Measurements from ENCODE around the gene EHBP1L1.
A peak's percentile ranks its signal among the peaks of the same experiment; 100 is the strongest.

The EHBP1L1 gene

DNA sequence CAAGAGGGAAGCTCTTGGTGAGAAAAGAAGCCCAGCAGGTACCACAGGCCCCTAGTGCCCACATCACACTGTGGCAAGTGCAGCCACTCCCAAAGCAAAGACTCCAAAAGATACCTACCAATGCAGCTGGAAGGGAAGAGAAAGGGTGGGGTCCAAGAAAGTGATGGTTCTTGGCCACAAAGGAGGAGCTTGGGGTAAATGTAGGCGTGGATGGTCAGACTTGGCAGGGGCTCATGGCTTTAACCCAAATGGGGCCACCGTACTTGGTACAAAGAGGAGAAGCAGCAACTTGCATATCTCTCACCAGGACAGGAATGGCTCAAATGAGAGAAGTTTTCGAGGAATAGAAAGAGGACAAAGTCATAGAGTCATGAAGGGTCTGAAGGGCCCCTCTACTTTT is 33.4 kb downstream of the EHBP1L1 start:
- TF ChIP-seq, protein P1, sequence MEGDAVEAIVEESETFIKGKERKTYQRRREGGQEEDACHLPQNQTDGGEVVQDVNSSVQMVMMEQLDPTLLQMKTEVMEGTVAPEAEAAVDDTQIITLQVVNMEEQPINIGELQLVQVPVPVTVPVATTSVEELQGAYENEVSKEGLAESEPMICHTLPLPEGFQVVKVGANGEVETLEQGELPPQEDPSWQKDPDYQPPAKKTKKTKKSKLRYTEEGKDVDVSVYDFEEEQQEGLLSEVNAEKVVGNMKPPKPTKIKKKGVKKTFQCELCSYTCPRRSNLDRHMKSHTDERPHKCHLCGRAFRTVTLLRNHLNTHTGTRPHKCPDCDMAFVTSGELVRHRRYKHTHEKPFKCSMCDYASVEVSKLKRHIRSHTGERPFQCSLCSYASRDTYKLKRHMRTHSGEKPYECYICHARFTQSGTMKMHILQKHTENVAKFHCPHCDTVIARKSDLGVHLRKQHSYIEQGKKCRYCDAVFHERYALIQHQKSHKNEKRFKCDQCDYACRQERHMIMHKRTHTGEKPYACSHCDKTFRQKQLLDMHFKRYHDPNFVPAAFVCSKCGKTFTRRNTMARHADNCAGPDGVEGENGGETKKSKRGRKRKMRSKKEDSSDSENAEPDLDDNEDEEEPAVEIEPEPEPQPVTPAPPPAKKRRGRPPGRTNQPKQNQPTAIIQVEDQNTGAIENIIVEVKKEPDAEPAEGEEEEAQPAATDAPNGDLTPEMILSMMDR (IDR thresholded peaks at IDR 0.05; ENCODE audit: low read depth, low read length, missing control alignments), result no peak
- DNase-seq (ENCODE audit: extremely low read depth, low read depth), result no peak
- no peak overlapping the region for H3K4me3 ChIP-seq (replicated peaks; ENCODE audit: low read depth, low read length)

GRCh38 chr11:65609665-65610064 is 33.8 kb downstream of the EHBP1L1 start:
- no peak for DNase-seq (ENCODE audit: extremely low read depth, low read depth)
- TF ChIP-seq, protein P1 (IDR thresholded peaks at IDR 0.05; ENCODE audit: low read depth, low read length, missing control alignments), result no peak
- H3K4me3 ChIP-seq (replicated peaks; ENCODE audit: low read depth, low read length), result no peak overlapping the region

GRCh38 chr11:65610404-65610803 is 34.6 kb downstream of the EHBP1L1 start:
- TF ChIP-seq, protein P1 (IDR thresholded peaks at IDR 0.05; ENCODE audit: low read depth, low read length, missing control alignments), result no peak
- DNase-seq (ENCODE audit: extremely low read depth, low read depth), result no peak
- no peak overlapping the region for H3K4me3 ChIP-seq (replicated peaks; ENCODE audit: low read depth, low read length)

DNA sequence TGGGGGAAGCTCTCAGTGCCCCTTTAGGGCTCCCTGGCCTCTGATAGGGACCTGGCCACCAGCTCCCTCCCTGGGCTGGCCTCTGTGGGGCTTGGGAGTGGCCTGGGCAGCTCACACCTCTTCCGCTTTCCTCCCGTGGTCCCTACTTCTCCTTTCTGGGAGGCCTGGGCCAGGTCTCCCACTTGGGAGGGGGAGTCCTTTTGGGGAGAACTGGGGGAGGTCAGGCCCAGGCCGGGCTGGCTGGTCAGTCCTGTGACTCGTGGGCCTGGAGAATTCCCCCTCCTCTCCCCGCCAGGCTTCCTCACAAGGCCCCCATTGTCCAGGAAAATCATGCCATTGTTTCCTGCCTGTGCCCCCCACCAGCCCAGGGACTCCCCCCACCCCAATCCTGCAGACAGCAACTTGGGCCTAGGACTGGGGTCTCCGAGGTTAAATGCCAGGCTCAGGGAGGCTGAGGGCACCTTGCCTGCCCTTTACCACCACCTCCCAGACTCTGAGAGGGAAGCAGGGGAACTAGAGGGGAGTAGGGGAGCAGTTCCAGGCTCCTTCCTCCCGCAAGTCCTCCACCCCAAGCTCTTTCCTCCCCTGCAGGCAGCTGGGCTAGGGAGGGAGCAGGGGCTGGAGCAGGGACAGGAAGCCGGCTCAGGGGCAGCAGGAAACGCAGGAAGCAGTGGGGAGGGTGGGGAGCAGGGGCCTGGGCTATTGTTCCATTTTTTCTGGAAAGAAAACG is 35.3 kb downstream of the EHBP1L1 start:
- peak overlapping the region; percentile 76 for H3K4me3 ChIP-seq (replicated peaks; ENCODE audit: low read depth, low read length)
- no peak for DNase-seq (ENCODE audit: extremely low read depth, low read depth)
- TF ChIP-seq, protein P1 (IDR thresholded peaks at IDR 0.05; ENCODE audit: low read depth, low read length, missing control alignments), result no peak

GRCh38 chr11:65611758-65612603 is 36.1 kb downstream of the EHBP1L1 start:
- DNase-seq (ENCODE audit: extremely low read depth, low read depth), result no peak
- H3K4me3 ChIP-seq (replicated peaks; ENCODE audit: low read depth, low read length), result peak overlapping the region; percentile 76
- TF ChIP-seq, protein P1 (IDR thresholded peaks at IDR 0.05; ENCODE audit: low read depth, low read length, missing control alignments), result no peak

DNA sequence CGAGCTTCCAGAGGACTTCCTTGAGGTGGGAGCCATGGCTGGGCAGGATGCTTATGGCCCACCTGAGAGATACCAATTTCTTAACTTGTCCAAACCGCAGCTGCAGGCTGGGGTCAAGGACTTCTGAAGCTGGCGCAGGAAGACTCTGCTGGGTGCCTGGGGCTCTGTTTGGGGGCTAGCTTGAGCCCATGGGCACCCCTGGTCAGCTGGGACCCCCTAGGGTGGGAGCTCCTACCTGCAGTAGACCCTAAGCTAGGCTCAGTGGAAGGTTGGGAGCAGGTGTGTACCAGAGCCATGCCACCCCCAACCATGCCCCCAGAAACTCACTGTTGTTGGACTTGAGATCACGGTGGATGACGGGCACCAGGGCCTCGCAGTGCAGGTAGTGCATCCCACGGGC is 36.8 kb downstream of the EHBP1L1 start:
- H3K4me3 ChIP-seq (replicated peaks; ENCODE audit: low read depth, low read length), result peak overlapping the region; percentile 76
- DNase-seq (ENCODE audit: extremely low read depth, low read depth), result no peak
- TF ChIP-seq, protein P1 (IDR thresholded peaks at IDR 0.05; ENCODE audit: low read depth, low read length, missing control alignments), result no peak

Measured in HFF-Myc (cell line).